ENCODE results near the gene LAMB4.
A peak's percentile ranks its signal among the peaks of the same experiment; 100 is the strongest.

Gene LAMB4

DNA sequence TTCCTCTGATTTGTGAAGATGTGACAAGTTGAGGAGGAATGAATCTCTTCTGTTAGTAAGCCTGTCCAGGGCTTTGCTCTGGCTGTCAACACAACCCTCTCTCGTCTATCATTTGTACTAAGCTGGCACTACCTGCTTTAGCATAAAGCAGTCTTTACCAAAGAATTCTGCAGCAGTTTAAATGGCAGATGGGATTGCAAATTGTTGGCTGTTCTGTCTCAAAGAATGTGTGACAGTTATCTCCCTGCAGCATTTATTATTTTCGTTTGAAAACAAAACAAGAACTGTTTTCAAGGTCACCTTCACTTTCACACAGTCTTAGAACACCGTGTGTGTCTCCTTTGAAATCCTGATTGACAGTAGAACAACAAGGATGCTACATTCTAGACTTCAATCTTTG is 122.4 kb downstream of the LAMB4 start:
- ChIA-PET CTCF (no interaction called here), POLR2A (no interaction called here)
- TF ChIP-seq ZNF384 (IDR thresholded peaks at IDR 0.05) (no peak), SUZ12 (IDR thresholded peaks at IDR 0.05) (no peak), LEF1 (IDR thresholded peaks at IDR 0.05; ENCODE audit: borderline replicate concordance) (no peak), L3MBTL2 (conservative IDR thresholded peaks at IDR 0.05) (no peak), ARNT (IDR thresholded peaks at IDR 0.05) (no peak), FOXM1 (IDR thresholded peaks at IDR 0.05; ENCODE audit: borderline replicate concordance) (no peak), BHLHE40 (IDR thresholded peaks at IDR 0.05; ENCODE audit: borderline replicate concordance) (no peak), ELF4 (IDR thresholded peaks at IDR 0.05) (no peak), FOXK2 (IDR thresholded peaks at IDR 0.05) (no peak), NFRKB (IDR thresholded peaks at IDR 0.05) (no peak), TARDBP (IDR thresholded peaks at IDR 0.05) (no peak), SP1 (IDR thresholded peaks at IDR 0.05) (no peak), FOXA1 (IDR thresholded peaks at IDR 0.05) (no peak), HDGF (IDR thresholded peaks at IDR 0.05; ENCODE audit: borderline replicate concordance) (no peak), CTBP1 (IDR thresholded peaks at IDR 0.05; ENCODE audit: borderline replicate concordance) (no peak)
- TF ChIP-seq, protein P1, sequence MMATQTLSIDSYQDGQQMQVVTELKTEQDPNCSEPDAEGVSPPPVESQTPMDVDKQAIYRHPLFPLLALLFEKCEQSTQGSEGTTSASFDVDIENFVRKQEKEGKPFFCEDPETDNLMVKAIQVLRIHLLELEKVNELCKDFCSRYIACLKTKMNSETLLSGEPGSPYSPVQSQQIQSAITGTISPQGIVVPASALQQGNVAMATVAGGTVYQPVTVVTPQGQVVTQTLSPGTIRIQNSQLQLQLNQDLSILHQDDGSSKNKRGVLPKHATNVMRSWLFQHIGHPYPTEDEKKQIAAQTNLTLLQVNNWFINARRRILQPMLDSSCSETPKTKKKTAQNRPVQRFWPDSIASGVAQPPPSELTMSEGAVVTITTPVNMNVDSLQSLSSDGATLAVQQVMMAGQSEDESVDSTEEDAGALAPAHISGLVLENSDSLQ (IDR thresholded peaks at IDR 0.05) = no peak
- no peak for DNase-seq (ENCODE audit: extremely low spot score)

DNA sequence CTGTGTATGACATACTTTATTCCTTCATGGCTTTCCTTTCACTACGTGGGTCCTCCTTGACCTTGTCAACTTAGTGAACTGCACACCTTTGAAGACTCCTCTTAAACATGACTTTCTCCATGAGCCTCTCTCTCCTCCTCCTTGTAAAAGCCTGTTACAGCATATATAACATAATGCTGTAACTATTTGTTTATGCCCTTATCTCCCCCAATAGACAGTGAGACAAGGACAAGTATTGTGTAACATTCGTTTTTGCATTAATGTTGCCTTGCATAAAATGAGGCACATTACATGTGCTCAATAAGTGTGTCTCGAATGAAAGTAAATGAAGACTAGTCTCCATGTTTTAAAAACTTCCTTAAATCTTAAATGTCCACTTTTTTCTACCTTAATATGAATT is 122.9 kb downstream of the LAMB4 start:
- POLR2A ChIA-PET = no interaction called here
- no peak for DNase-seq (ENCODE audit: extremely low spot score)
- TF ChIP-seq TARDBP (IDR thresholded peaks at IDR 0.05) (no peak), L3MBTL2 (conservative IDR thresholded peaks at IDR 0.05) (no peak), NFRKB (IDR thresholded peaks at IDR 0.05) (no peak), CTBP1 (IDR thresholded peaks at IDR 0.05; ENCODE audit: borderline replicate concordance) (no peak), HDGF (IDR thresholded peaks at IDR 0.05; ENCODE audit: borderline replicate concordance) (no peak), ZNF384 (IDR thresholded peaks at IDR 0.05) (no peak), BHLHE40 (IDR thresholded peaks at IDR 0.05; ENCODE audit: borderline replicate concordance) (no peak), FOXK2 (IDR thresholded peaks at IDR 0.05) (no peak)
- TF ChIP-seq, protein P1 (IDR thresholded peaks at IDR 0.05) = no peak
- CTCF ChIA-PET = no interaction called here

DNA sequence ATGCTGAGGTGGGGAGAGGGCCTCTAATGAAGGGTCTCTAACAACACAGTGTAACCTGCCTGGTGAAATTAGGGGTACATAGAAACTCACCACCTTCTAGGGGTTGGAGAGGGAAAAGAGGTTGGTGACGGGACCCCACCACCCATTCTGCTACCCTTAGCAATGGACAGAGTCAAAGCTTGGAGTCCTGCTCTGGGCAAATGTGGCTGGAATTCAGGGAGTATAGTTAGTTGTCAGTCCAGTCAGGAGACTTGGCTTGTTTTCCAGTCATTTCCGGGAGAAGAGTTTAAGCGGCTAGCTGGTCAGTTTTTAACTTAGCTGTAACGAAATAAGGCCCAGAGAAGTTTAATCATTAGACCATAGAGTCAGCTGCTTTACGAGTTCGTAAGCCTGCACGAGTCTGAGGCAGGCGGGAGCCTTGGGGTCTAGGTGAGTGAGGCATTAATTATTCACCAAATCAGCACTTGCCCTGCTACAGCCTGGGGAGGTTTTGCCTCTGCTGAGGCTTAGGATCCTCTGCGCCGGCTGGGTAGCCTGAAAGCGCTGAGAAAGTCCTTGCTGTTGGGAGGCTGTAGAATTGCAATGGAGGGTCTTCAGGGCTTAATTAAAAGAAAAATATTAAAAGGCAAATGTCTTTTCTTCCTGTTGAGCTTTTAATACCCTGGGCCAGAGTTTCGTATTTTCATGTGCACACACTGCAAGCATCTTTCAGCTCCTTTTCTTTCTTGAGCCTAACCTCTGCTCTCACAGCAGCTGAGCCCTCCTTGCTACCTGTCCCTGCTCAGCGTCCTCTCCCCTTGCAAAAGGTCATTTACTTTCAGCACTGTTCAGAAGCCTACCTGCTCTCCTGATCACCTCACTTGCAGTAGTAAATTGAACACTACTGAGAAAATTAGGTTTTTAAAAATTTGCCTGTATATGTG is 125.7 kb downstream of the LAMB4 start:
- DNase-seq (ENCODE audit: extremely low spot score) = no peak
- ChIA-PET CTCF (interaction anchor here (0.7 to 2.5 kb wide), 2 partner anchors 12 to 25 kb away, joined by 5 to 9 read pairs; no protein-coding TSS in a partner anchor), POLR2A (interaction anchor here (1.7 kb wide), 1 partner anchor 12 kb away, joined by 9 read pairs; no protein-coding TSS in a partner anchor)
- TF ChIP-seq NFRKB (IDR thresholded peaks at IDR 0.05) = no peak
- TF ChIP-seq CTBP1 (IDR thresholded peaks at IDR 0.05; ENCODE audit: borderline replicate concordance) = no peak
- no peak for TF ChIP-seq BHLHE40 (IDR thresholded peaks at IDR 0.05; ENCODE audit: borderline replicate concordance)
- no peak for TF ChIP-seq TARDBP (IDR thresholded peaks at IDR 0.05)
- TF ChIP-seq ARNT (IDR thresholded peaks at IDR 0.05) = no peak
- no peak for TF ChIP-seq L3MBTL2 (conservative IDR thresholded peaks at IDR 0.05)
- TF ChIP-seq ZNF384 (IDR thresholded peaks at IDR 0.05) = no peak
- TF ChIP-seq SP1 (IDR thresholded peaks at IDR 0.05) = no peak

DNA sequence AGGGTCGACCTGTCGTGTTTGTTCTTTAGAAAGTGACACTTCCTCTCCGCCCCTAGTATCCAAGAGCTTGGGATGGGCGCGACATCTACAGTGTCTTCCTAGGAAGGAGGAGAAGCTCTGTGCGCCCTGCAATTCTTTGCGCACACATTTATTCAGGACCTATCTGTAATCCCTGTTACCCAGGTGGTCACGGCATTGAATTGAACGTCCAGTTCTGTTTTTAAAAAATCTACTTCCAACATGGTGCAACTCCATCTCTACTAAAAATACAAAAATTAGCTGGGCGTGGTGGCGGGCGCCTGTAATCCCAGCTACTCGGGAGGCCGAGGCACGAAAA is 126.6 kb downstream of the LAMB4 start:
- no peak for DNase-seq (ENCODE audit: extremely low spot score)
- CTCF ChIA-PET = interaction anchor here (0.7 to 1.3 kb wide), 2 partner anchors 13 to 25 kb away, joined by 4 to 5 read pairs; no protein-coding TSS in a partner anchor
- POLR2A ChIA-PET = interaction anchor here (1.7 kb wide), 1 partner anchor 13 kb away, joined by 9 read pairs; no protein-coding TSS in a partner anchor
- TF ChIP-seq LEF1 (IDR thresholded peaks at IDR 0.05; ENCODE audit: borderline replicate concordance) (no peak), FOXM1 (IDR thresholded peaks at IDR 0.05; ENCODE audit: borderline replicate concordance) (no peak), FOXK2 (IDR thresholded peaks at IDR 0.05) (no peak), HDGF (IDR thresholded peaks at IDR 0.05; ENCODE audit: borderline replicate concordance) (no peak), NFRKB (IDR thresholded peaks at IDR 0.05) (no peak), L3MBTL2 (conservative IDR thresholded peaks at IDR 0.05) (no peak), ZNF384 (IDR thresholded peaks at IDR 0.05) (no peak), FOXA1 (IDR thresholded peaks at IDR 0.05) (no peak), ARNT (IDR thresholded peaks at IDR 0.05) (no peak), ELF4 (IDR thresholded peaks at IDR 0.05) (no peak), TARDBP (IDR thresholded peaks at IDR 0.05) (no peak), SP1 (IDR thresholded peaks at IDR 0.05) (no peak), SUZ12 (IDR thresholded peaks at IDR 0.05) (no peak), BHLHE40 (IDR thresholded peaks at IDR 0.05; ENCODE audit: borderline replicate concordance) (no peak)
- TF ChIP-seq, protein P1 (IDR thresholded peaks at IDR 0.05) = no peak

DNA sequence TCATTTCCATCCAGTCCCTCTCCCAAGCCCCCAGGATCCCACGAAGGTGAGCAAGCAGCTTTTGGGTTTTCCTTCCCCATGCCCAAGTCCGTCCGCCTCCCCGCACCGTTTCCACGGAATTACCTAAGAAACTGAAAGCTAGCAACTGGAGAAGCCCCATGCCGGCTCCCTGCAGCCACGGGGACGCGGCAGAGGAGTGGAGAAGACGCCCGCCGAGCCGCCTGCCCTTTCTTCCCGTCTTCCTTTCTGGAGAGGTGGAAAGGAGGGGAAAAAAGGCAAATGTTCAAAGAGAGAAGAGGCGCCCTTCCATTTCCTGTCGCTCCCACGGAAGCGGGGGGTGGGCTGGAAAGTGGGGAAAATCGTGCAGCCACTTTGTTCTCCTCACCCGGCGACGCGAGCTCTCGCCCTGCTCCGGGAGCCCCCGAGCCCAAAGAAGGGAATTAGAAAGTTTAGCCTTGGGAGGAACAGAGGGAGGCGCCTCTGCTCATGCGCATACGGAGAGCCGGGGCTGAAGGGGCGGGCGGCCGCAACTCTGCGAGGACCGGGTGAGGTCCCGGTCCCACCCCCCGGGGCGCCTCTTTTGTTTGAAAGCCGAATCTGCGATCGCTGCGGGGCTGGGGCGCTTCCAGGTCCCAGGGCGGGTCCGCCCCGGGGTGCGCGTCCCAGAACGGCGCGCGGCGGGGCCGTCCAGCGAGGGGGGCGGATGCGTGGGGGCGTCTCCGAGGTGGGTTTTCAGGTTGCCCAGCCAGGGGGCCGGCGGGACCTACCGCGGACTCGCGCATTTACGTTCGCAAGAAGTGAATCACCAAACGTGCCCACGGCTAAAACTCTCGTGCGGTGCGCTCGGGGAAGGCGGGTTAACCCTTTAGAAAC is 127.2 kb downstream of the LAMB4 start, which contains the start of gene LAMB1:
Gene LAMB1 (minus strand): TSS at position 436 of the 873 bp plus-strand sequence. CDS start 276 bp downstream, at position 160.
- ChIA-PET CTCF (interaction anchor here (1.3 kb wide), 1 partner anchor 14 kb away, joined by 4 read pairs; no protein-coding TSS in a partner anchor), POLR2A (interaction anchor here (1.7 kb wide), 1 partner anchor 14 kb away, joined by 9 read pairs; no protein-coding TSS in a partner anchor)
- peak; percentile 79 for DNase-seq (ENCODE audit: extremely low spot score)
- TF ChIP-seq L3MBTL2 (conservative IDR thresholded peaks at IDR 0.05) (peak; percentile 74), FOXM1 (IDR thresholded peaks at IDR 0.05; ENCODE audit: borderline replicate concordance) (no peak)
